ENCODE measurements around the gene COQ8A.
"Not testable (repeated sequence)": the region's sequence is repeated elsewhere in the genome, so short reads cannot be mapped to it uniquely, and the experiment has no call there.

COQ8A gene

GRCh38 chr1:226985839-226986463 lies 45.9 kb downstream of the COQ8A start:
- DNase-seq, result no peak

DNA sequence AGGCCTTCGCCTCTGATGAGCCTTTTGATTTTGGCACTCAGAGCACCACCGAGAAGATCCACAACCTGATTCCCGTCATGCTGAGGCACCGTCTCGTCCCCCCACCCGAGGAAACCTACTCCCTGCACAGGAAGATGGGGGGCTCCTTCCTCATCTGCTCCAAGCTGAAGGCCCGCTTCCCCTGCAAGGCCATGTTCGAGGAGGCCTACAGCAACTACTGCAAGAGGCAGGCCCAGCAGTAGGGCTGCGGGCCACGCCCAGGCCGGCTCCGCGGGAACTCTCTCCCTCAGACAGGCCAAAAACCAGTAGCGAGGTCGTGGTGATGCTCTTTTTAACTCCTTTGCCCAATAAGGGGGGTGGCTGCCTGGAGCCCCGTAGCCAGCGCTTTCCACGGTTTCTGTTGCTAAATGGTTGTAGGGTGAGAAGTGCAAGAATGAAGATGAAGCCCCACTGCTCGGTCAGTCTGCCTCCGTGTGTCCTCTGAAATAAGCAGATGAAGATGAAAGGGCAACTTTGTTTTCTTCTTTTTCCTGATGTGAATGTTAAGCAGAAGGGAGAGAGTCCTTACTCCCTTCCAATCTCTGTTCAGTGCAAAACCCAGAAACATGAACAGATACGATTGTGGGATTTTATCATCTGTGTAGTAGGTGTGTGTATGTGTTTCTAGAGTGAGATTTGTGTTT lies 46.5 kb downstream of the COQ8A start:
- no peak for DNase-seq

- DNase-seq, result no peak
Observed at GRCh38 chr1:226987179-226987536, 47.1 kb downstream of the COQ8A start.

- no peak for DNase-seq
Observed at GRCh38 chr1:226987623-226988333, 47.7 kb downstream of the COQ8A start.

GRCh38 chr1:226988334-226988666 lies 48.2 kb downstream of the COQ8A start:
- no peak for DNase-seq

DNA sequence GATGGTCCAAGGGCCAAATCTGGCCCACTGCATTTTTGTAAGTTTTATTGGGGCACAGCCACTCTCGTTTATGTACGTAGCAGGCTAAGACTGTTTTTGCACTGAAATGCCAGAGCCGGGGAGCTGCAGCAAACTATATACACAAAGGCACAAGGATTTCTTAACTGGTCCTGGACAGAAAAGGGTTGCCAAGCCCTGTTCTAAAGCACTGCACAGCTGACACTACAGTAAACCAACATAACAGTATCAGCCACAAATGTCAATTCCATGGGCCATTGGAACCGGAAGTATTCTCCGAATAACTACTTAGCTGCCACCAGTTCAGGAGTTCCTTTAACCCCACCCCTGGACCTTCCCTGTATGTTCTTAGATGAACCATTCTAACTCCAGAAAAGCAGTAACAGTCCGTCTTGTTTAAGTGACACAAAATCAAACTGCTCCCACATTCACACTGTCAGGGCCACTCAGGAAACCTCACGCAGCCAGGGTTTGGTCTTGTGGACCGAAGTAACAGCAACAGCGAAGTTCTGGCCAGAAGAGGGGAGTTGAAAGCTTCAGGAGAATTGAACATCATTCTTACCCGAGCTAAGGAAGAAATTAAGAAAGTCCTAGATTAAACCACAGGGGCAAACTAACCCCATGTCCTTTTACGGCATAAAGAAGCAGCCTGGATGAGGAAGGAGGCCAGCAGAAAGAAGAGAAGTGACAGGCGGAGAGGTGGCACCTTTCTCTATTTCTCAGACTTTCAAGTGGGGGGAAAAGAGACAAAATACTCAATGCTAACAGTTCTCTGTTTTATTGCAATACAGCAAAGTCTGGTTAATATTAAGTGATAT lies 49.2 kb downstream of the COQ8A start:
- DNase-seq, result no peak

- no peak for DNase-seq
Observed at GRCh38 chr1:226990133-226990716, 50.1 kb downstream of the COQ8A start.

DNA sequence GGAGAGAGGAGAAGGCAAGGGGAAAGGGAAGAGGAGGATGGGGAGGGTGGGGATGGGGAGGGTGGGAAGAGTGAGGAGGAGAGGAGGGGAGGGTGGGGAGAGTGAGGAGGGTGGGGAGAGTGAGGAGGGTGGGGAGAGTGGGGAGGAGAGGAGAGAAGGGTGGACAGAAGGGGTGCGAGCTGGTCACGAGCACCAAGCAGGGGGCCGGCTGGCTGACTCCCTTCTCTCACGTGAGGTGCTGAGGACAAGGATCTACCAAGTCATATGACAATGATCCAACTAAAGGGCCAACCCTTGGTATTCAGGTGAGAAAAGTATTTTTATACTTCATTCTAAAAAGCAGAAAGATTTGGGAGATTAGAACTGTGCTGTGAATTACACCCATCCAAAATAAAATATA lies 51.8 kb downstream of the COQ8A start:
- no peak for DNase-seq

DNA sequence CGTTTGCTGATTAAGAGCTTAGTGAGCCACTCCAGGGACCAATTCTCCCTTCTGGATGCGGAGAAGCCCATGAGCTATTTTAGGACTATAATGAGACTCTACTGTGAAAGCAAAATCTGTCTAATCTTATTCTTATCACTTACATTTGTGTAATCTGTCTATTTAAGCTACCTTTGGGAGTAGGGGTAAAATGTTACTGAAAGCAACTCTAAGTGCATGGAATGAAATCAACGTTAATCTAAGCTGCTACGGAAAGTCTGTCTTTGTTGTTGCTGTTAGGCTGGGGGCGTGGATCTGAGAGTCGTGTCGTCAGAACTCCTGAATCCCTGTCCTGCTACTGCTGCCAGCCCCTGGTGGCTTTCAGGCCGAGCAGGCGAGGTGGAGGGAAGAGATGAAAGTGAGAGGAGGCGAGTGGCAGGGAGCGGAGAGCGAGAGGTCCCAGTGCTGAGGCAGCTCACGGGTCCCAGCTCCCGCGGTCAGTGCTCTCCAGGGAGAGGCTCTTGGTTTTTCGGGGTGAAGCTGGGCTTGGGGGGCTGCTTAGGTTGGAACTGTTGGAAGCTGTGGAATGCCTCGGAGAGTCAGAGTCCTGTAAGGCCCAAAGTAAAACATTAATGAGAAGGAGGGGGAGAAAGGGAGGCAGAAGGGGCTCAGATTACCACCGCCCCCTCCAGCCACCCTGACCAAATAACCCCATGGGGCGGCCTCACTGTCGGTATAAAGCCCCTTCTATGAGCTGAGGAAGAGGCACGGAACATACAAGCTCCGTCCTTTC lies 53.9 kb downstream of the COQ8A start:
- peak; percentile 64 for DNase-seq

GRCh38 chr1:226994586-226995364 lies 54.7 kb downstream of the COQ8A start:
- peak; percentile 33 for DNase-seq

DNA sequence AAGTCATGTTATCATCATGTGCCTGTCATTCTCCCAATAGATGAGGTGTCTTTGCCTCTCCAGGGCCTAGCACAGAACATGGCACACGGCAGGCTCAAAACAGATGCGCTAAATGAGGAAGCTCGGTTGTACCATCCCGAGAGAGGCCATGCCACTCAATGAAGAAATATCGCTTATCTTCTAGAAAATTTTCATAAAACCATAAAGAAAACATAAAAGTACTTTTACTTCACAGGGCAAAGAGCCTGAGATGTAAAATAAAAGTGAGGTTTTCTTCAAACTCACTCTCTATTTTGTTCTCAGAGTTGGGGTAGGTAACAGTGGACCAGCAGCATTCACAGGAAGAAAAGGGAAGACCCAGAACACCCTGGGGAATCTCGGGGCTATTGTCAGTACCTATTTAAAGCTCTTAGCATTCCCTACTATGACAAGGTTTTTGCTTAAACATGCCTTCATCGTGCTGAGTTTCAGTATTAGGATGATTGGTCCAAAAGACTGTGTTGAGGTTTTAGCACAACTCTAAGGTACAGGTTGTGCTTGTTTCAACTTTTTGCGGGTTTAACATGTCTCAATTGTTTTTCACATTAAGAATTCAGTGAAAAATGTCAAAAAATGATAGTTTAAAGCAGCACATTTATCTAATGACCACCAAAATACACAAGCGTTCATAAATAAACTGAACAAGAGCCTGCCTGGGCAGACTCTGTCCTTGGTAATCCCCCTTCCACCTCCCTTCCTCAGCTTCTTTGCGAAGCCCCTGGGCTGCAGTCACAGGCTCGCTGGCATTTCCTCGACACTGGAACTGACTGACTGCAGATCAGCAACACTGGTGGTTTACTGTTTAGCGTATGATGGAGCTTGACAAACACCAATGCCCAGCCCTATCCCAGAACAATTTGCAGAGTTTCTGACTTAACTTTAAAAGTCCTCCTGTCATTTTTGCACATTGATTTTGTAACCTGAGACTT lies 55.6 kb downstream of the COQ8A start:
- DNase-seq, result peak; percentile 9

- not testable (repeated sequence) for DNase-seq
Observed at GRCh38 chr1:226999579-226999978, 59.5 kb downstream of the COQ8A start.

DNA sequence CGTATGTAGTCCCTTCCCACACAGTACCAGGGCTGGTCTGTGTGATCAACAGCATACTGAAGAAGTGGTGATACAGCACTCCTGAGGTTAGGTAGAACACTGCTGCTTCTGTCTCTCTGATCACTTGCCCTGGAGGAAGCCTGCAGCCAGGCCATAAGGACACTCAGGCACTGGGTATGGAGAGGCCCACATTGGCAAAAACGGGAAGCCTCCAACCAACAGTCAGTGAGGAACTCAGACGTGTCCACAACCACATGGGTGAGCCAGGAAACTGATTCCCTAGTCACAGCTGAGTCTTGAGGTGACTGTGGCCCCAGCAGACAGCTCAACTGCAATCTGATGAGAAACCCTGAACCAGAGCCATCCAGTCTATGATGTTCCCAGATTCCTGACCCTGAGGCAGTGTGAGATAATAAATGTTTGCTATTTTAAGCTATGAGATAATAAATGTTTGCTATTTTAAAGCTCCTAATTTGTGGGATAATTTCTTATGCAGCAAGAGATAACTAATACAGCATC lies 62.5 kb downstream of the COQ8A start:
- no peak for DNase-seq

GRCh38 chr1:227003165-227003564 lies 63.1 kb downstream of the COQ8A start:
- DNase-seq, result no peak

- no peak for DNase-seq
Observed at GRCh38 chr1:227004796-227005195, 64.7 kb downstream of the COQ8A start.

GRCh38 chr1:227006226-227006796 lies 66.2 kb downstream of the COQ8A start:
- DNase-seq, result no peak

DNA sequence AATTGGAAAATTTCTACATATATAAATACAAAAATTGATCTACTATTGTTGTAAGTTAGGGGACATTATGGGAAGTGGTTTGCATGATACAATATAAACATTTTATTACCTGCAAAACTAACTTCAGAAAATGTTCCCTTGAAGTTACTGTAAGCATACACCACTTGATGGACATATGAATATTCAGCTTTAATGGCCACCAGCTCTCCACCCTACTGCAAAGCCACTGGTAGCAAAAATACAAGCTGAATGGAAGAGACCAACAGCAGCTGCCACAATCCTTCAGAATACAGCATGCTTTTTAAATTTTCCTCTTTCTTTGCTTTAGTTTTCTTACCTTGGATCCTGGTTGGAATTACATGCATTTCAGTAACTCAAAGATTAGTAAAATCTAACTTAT lies 69.8 kb downstream of the COQ8A start:
- DNase-seq, result no peak

DNA sequence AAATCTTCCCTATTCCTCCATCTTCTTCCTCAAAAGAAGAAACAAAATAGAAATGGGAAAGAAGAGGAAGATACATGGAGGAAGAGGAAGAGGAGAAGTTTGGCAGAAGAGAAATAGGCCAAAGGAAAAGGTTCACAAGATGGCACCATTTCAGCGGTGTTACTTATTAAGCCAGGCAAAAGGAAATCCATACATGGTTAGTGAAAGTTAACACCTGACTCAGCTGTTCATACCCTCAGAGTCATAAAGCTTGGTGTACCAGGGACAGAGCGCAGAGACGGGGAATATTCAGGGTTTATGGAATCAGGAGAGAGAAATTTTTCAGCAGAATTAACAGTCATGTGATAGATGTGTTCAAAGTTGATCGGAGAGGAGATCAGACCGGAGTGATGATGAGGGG lies 70.6 kb downstream of the COQ8A start:
- no peak for DNase-seq

DNA sequence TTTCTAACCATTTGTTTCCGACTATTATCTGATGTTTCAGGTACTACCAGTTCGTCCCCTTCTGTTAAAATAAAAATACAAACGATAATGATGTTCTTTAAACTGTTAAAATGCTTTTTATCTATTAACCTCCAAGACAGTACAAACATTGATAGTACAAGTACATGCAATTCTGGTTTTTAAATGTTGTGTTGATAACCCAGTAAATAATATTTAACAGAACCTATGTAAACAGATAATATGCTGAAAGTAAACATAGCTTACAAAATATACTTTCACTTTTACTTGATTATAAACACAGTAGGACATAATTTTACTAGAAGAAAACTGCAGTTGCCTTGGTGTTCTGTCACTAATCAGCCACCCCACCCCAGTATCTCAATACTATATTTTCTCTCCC lies 76.9 kb downstream of the COQ8A start:
- no peak for DNase-seq

DNA sequence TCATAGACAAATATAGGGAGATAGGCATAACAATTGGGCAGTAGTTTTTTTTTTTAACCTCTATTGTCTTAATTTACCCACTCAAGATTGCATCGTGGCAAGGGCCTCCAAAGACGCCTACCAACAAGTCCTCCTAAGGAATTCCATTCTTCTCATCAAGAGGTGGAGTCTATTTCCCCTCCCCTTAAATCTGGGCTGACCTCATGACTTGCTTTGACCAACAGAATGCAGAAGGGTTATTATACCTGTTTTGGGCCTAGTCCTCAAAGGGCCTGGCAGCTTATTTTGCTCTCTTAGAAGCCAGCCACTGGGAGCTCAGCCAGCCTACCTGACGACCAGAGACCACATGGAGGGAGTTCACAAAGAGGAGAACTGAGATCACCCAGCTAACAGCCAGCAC lies 92.3 kb downstream of the COQ8A start:
- DNase-seq, result no peak
